C4-2B (cell line): ENCODE measurements around the gene GFRA1.

ENCODE experiments used
- CTCF ChIP-seq: fragments of 450-650 bp; conservative IDR thresholded peaks from 2 replicates; pipeline ENCODE4 v1.5.1; 2017; ENCODE audit warnings: mild to moderate bottlenecking
- ZFX ChIP-seq: fragments of 450-650 bp; IDR thresholded peaks from 2 replicates; pipeline ENCODE4 v1.6.1; 2017

- TF ChIP-seq CTCF = no peak
- no peak for TF ChIP-seq ZFX
Measured at GRCh38 chr10:116055917-116056252, 217.1 kb downstream of the GFRA1 start.
